SH-SY5Y (cell line): ENCODE measurements around the gene LPO.

Experiments used
- GATA2 ChIP-seq: IDR thresholded peaks from 2 replicates; pipeline ENCODE4 v1.6.1; 2011; ENCODE audit warnings: mild to moderate bottlenecking, low read depth, low read length
- GATA3 ChIP-seq: IDR thresholded peaks from 2 replicates; pipeline ENCODE4 v1.6.1; 2011; ENCODE audit warnings: low read depth, mild to moderate bottlenecking, low read length, moderate library complexity

GRCh38 chr17:58281511-58282011 lies 43.2 kb downstream of the LPO start:
- TF ChIP-seq GATA3 (no peak), GATA2 (no peak)
